Measurements from ENCODE around the gene USP28.

GRCh38 chr11:113752932-113753331 lies 122.4 kb downstream of the USP28 start:
- TF ChIP-seq POU2F2 (IDR thresholded peaks at IDR 0.05; ENCODE audit: low read depth, low read length): no peak
- TF ChIP-seq TAF1 (IDR thresholded peaks at IDR 0.05; ENCODE audit: low read depth, low read length): no peak
- no peak for TF ChIP-seq POLR2AphosphoS5 (IDR thresholded peaks at IDR 0.05; ENCODE audit: low read depth, low read length)
- no peak for TF ChIP-seq POLR2A (IDR thresholded peaks at IDR 0.05; ENCODE audit: low read depth, low read length)
- TF ChIP-seq PAX5 (IDR thresholded peaks at IDR 0.05; ENCODE audit: insufficient read depth, low read length, severe bottlenecking): no peak
- TF ChIP-seq SPI1 (IDR thresholded peaks at IDR 0.05; ENCODE audit: low read depth, low read length): no peak
